Stomach (tissue), 4 donors: ENCODE data around the gene TMEM98.

Experiments used
- POLR2A ChIP-seq, 4 donors: fragments of 450-650 bp; IDR thresholded peaks; one replicate each; pipeline ENCODE4 v1.6.1; 2016; ENCODE audit warnings: antibody characterized with exemption in 4 of 4, control low read depth in 2 of 4, mild to moderate bottlenecking in 1 of 4, moderate library complexity in 1 of 4
- TF ChIP-seq, protein P1 (sequence below), 7 experiments: fragments of 450-650 bp in 4 of 7; fragments of 200-600 bp in 3 of 7; sonication (generic) in 3 of 7; IDR thresholded peaks; one replicate each; pipeline ENCODE4 v1.5.1; 2016 to 2019; ENCODE audit warnings: antibody characterized with exemption in 7 of 7, control low read depth in 2 of 7, mild to moderate bottlenecking in 1 of 7

DNA sequence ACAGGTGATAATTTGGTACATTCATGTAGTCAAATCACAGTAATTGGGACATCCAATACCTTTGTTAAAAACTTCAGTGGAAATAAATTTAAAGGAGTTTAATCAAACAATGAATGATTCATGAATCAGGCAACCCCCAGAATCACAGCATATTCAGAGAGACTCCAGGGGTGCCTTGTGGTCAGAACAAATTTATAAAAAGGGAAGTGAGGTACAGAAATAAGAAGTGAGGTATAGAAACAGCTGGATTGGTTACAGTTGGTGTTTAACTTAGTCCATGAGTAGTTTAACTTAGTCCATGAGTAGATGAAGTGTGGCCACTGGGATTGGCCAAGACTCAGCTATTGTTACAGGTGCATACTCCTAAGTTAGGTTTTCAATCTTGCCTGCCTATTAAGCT, 25.1 kb downstream of the TMEM98 start:
- TF ChIP-seq, protein P1, sequence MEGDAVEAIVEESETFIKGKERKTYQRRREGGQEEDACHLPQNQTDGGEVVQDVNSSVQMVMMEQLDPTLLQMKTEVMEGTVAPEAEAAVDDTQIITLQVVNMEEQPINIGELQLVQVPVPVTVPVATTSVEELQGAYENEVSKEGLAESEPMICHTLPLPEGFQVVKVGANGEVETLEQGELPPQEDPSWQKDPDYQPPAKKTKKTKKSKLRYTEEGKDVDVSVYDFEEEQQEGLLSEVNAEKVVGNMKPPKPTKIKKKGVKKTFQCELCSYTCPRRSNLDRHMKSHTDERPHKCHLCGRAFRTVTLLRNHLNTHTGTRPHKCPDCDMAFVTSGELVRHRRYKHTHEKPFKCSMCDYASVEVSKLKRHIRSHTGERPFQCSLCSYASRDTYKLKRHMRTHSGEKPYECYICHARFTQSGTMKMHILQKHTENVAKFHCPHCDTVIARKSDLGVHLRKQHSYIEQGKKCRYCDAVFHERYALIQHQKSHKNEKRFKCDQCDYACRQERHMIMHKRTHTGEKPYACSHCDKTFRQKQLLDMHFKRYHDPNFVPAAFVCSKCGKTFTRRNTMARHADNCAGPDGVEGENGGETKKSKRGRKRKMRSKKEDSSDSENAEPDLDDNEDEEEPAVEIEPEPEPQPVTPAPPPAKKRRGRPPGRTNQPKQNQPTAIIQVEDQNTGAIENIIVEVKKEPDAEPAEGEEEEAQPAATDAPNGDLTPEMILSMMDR (IDR thresholded peaks at IDR 0.05), result no peak
- no peak for TF ChIP-seq POLR2A (IDR thresholded peaks at IDR 0.05)
